ENCODE data around the gene MAML1.
"Not testable (repeated sequence)": the region's sequence is repeated elsewhere in the genome, so short reads cannot be mapped to it uniquely, and the experiment has no call there.

Gene MAML1

DNA sequence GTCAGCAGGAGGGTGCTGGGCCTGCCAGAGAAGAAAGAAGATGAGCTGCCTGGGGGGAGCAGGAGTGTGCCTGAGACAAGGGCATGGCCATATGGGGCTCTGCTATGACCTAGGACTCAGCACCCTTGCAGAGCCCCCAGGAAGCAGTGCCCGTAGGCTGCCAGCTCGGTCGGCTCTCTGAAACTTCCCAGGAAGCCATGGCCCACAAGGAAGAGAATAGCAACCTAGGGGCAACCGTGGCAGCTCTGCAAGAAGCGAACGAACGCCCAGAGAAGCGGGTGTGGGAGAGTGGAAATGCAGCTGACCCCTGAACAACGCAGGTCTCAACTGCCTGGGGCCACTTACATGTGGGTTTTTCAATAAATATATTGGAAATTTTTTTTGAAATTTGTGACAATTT is 50.5 kb downstream of the MAML1 start:
- Histone ChIP-seq H3K9me3 (ENCODE audit: control insufficient read depth in 1 of 2, low read length in 2 of 2) (no peaks in the 10 kb centered on the region), H3K4me1 (ENCODE audit: control insufficient read depth in 1 of 2, insufficient read depth in 2 of 2, low read length in 2 of 2) (peaks cover 0 to 10% of the 10 kb centered on the region in 2 donors), H3K27ac (ENCODE audit: low read length) (no peak overlapping the region), H3K36me3 (ENCODE audit: control insufficient read depth in 1 of 2, insufficient read depth in 2 of 2, low read length in 2 of 2) (peaks cover 0 to 17% of the 10 kb centered on the region in 2 donors), H3K27me3 (ENCODE audit: low read depth, low read length) (no peaks in the 10 kb centered on the region), H3K4me3 (ENCODE audit: low read depth in 1 of 2, low read length in 2 of 2) (no peak overlapping the region)

DNA sequence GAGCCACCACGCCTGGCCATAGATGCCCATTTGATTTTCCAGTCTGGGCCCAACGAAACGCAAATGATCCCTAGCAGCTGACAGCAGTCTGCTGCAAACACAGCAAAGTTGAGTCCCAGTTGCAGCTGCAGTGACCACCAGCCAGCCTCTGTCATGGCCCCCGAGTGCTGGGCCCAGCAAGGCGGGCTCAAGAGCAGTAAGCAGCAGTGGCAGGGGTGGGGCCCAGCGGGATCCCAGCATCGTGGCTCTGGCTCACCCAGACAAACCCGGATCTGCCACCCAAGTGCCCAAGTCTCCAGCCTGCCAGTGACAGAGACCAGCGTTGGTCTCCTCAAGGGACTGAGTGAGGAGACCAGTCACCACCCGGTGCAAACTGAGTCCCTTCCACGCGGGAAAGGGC is 54.2 kb downstream of the MAML1 start:
- H3K9me3 ChIP-seq (ENCODE audit: control insufficient read depth in 1 of 2, low read length in 2 of 2): no peaks in the 10 kb centered on the region
- no peak overlapping the region for H3K27ac ChIP-seq (ENCODE audit: low read length)
- no peak overlapping the region for H3K4me3 ChIP-seq (ENCODE audit: low read depth in 1 of 2, low read length in 2 of 2)
- H3K27me3 ChIP-seq (ENCODE audit: low read depth, low read length): no peaks in the 10 kb centered on the region
- H3K4me1 ChIP-seq (ENCODE audit: control insufficient read depth in 1 of 2, insufficient read depth in 2 of 2, low read length in 2 of 2): peaks cover 0 to 8% of the 10 kb centered on the region in 2 donors
- no peaks in the 10 kb centered on the region for H3K36me3 ChIP-seq (ENCODE audit: control insufficient read depth in 1 of 2, insufficient read depth in 2 of 2, low read length in 2 of 2)

DNA sequence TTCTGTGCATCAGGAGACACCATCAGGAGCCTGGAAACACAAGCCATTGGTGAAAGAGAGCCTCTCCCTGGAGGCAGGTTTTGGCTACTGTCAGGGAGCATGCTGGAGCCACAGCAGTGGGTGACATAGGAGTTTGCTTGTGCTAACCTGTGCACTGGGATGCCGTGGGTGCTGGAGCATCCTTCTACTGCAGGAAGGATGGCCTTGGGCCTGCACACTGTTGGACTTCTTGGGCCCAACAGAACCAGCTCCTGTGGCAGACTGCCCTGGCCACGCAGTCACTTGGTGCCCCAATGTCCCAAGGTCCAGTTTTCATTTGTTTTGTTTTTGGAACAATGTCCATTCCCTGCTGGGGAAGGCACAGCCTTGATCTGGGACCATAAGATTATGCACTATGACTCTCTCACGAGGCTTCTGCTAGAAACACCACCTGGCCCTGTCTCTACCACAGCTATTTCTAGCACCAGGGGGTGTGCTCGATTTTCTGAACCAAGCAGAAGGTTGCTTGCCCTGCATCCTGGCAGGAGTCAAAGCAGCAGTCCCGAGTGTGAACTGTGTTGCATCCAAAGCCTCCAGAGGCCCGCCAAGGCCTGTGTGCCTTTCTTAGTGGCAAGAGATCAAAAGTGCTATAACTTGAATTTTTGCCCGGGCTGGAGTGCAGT is 55.7 kb downstream of the MAML1 start:
- H3K9me3 ChIP-seq (ENCODE audit: control insufficient read depth in 1 of 2, low read length in 2 of 2): no peaks in the 10 kb centered on the region
- H3K27me3 ChIP-seq (ENCODE audit: low read depth, low read length): no peaks in the 10 kb centered on the region
- H3K27ac ChIP-seq (ENCODE audit: low read length): no peak overlapping the region
- H3K4me1 ChIP-seq (ENCODE audit: control insufficient read depth in 1 of 2, insufficient read depth in 2 of 2, low read length in 2 of 2): peaks cover 0 to 8% of the 10 kb centered on the region in 2 donors
- no peaks in the 10 kb centered on the region for H3K36me3 ChIP-seq (ENCODE audit: control insufficient read depth in 1 of 2, insufficient read depth in 2 of 2, low read length in 2 of 2)
- no peak overlapping the region for H3K4me3 ChIP-seq (ENCODE audit: low read depth in 1 of 2, low read length in 2 of 2)

DNA sequence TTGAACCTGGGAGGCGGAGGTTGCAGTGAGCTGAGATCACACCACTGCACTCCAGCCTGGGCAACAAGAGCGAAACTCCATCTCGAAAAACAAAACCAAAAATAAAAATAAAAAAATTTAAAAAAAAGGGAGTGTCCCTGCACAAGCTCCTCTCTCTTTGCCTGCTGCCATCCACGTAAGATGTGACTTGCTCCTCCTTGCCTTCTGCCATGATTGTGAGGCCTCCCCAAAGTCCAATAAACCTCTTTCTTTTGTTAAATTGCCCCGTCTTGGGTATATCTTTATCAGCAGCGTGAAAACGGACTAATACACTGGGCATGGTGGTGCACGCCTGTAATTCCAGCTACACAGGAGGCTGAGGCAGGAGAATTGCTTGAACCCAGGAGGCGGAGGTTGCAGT is 56.7 kb downstream of the MAML1 start:
- H3K27me3 ChIP-seq (ENCODE audit: low read depth, low read length); H3K9me3 ChIP-seq (ENCODE audit: control insufficient read depth in 1 of 2, low read length in 2 of 2); H3K27ac ChIP-seq (ENCODE audit: low read length); H3K36me3 ChIP-seq (ENCODE audit: control insufficient read depth in 1 of 2, insufficient read depth in 2 of 2, low read length in 2 of 2); H3K4me3 ChIP-seq (ENCODE audit: low read depth in 1 of 2, low read length in 2 of 2): not testable (repeated sequence)
- peaks cover 8 to 18% of the 10 kb centered on the region in 2 donors for H3K4me1 ChIP-seq (ENCODE audit: control insufficient read depth in 1 of 2, insufficient read depth in 2 of 2, low read length in 2 of 2)

DNA sequence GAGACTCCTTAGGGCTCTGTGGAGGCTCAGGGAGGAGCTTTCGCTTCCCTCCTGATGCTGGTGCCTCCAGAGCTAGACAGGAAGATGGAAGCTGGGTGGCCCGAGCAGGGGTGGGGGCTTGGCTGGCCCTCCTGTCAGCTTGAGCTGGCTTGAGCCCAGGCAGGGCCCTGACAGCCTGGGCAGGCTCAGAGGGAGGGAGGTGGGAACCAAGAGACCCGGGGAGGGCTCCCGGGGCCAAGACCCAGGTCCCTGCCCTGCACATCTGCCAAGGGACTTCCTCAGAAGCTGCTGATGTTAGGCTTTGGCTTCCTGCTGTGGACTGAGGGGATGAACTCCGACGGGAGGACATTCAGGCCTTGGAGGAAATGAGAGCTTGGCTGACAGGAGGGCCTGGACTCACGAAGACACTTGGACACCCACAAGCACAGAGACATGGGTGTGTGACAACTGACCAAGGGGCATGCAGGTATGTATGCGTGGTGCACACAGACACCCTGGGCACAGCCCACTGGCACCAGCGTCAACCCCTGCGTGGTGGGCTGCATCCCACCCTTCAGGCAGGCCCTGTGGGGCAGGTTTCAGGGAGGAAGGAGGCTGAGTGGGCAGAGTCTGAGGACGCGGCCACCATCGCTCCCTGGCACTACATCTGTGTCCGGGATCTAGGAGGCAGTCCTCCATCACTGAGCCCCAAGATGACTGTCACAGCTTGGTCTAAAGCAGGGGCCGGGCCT is 59.4 kb downstream of the MAML1 start:
- peaks cover 0 to 3% of the 10 kb centered on the region in 2 donors for H3K36me3 ChIP-seq (ENCODE audit: control insufficient read depth in 1 of 2, insufficient read depth in 2 of 2, low read length in 2 of 2)
- H3K4me3 ChIP-seq (ENCODE audit: low read depth in 1 of 2, low read length in 2 of 2): no peak overlapping the region
- H3K4me1 ChIP-seq (ENCODE audit: control insufficient read depth in 1 of 2, insufficient read depth in 2 of 2, low read length in 2 of 2): peaks cover 11 to 38% of the 10 kb centered on the region in 2 donors
- no peaks in the 10 kb centered on the region for H3K27me3 ChIP-seq (ENCODE audit: low read depth, low read length)
- H3K27ac ChIP-seq (ENCODE audit: low read length): no peak overlapping the region
- H3K9me3 ChIP-seq (ENCODE audit: control insufficient read depth in 1 of 2, low read length in 2 of 2): no peaks in the 10 kb centered on the region

DNA sequence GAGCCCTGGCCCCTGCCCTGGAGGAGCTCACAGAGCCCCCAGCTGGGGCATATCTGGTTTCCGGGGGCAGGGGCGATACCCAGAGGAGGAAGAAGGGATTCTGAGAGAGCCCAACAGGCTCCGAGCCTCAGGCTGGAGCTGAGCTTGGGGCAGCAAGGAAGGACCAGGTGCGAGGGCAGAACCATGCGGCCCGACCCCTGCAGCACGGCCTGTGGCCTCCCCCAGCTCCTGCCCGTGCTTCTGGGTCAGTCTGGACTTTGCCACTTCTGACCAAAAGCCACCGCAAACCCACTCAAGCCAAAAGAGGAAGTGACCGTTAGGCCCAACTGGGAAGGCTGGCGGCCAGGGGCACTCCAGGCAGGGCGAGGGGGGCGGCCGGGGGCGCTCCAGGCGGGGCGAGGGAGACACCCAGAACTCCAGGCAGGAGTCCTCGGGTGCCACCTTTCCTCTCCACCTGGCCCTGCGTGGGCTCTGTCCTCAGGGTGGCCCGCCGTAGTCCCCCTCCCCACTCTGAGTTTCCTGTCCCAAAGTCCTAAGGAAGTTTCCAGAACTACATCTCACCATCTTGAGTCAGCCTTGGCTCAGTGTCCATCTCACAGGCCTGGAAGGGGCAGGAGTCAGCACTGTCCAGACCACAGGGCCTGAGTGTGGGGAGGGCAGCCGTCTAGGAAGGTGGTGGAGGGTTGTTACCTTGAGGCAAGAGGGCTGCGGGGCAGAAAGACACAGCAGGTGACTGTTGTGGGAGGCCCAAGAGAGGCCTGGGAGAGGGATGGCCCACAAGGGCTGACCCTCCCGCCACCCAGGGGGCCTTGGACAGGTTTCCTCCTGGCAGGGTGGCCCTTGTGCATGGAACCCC is 60.2 kb downstream of the MAML1 start:
- peak overlapping the region in 1 of 2 donors; percentile 37 for H3K4me3 ChIP-seq (ENCODE audit: low read depth in 1 of 2, low read length in 2 of 2)
- no peaks in the 10 kb centered on the region for H3K9me3 ChIP-seq (ENCODE audit: control insufficient read depth in 1 of 2, low read length in 2 of 2)
- H3K27me3 ChIP-seq (ENCODE audit: low read depth, low read length): no peaks in the 10 kb centered on the region
- H3K36me3 ChIP-seq (ENCODE audit: control insufficient read depth in 1 of 2, insufficient read depth in 2 of 2, low read length in 2 of 2): peaks cover 4 to 6% of the 10 kb centered on the region in 2 donors
- H3K27ac ChIP-seq (ENCODE audit: low read length): no peak overlapping the region
- H3K4me1 ChIP-seq (ENCODE audit: control insufficient read depth in 1 of 2, insufficient read depth in 2 of 2, low read length in 2 of 2): peaks cover 11 to 38% of the 10 kb centered on the region in 2 donors

DNA sequence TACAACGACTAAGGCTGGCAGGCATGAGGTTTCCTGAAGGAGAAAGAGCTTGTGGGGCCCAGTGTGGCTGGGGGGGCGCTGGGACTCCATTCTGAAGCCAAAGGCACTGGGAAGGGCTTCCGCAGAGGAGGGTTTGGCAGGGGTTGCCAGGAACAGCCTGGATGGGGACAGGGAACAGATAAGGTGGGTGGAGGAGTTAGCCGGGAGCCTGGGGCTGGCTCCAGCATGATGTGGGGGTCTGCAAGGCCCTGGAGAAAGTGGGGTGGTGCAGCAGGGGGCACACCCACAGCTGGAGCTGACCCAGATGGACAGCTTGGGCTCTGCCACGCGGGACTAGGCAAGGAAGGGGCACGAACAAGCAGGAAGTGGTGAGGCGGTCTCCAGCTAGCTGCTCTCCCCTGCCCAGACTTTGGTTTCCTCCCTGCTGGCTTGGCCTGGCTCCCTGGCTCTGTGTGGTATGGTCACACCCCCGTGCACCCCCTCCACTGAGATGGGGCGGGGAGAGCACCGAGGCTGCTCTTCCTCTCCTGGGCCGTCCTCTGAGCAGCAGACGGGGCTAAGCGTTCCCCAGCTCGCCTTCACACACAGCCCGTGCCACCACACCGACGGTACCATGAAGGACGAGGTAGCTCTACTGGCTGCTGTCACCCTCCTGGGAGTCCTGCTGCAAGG is 61.0 kb downstream of the MAML1 start, which contains the start of gene LTC4S:
TSS of gene LTC4S (plus strand) at position 519 of the 672 bp plus-strand sequence. CDS start at position 614, 95 bp downstream.
- H3K9me3 ChIP-seq (ENCODE audit: control insufficient read depth in 1 of 2, low read length in 2 of 2): no peaks in the 10 kb centered on the region
- H3K4me3 ChIP-seq (ENCODE audit: low read depth in 1 of 2, low read length in 2 of 2): peak within 1 kb of the TSS in 1 of 2 donors; percentile 74
- peaks cover 8 to 12% of the 10 kb centered on the region in 2 donors for H3K36me3 ChIP-seq (ENCODE audit: control insufficient read depth in 1 of 2, insufficient read depth in 2 of 2, low read length in 2 of 2)
- peaks cover 11 to 38% of the 10 kb centered on the region in 2 donors for H3K4me1 ChIP-seq (ENCODE audit: control insufficient read depth in 1 of 2, insufficient read depth in 2 of 2, low read length in 2 of 2)
- no peaks in the 10 kb centered on the region for H3K27me3 ChIP-seq (ENCODE audit: low read depth, low read length)
- no peak within 1 kb of the TSS for H3K27ac ChIP-seq (ENCODE audit: low read length)

DNA sequence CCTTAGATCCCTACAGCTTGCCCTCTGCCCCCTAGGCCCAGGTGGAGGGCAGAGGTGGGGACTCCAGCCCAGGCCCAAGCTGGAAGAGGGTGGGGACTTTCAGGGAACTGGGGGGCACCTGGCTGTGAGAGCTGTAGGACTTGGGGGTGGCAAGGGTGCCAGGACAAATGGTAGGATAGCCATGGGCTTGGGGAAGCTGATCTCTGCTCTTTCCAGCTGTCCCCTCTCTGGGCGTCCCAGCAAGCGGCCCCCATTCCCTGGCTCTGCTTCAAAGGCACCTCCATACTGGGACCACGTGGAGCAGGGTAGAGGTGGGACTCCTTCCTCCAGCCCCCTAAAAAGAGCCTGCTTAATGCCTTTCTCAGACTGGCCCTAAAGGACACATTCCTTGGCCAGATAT is 61.5 kb downstream of the MAML1 start:
- Histone ChIP-seq H3K4me1 (ENCODE audit: control insufficient read depth in 1 of 2, insufficient read depth in 2 of 2, low read length in 2 of 2) (peaks cover 11 to 38% of the 10 kb centered on the region in 2 donors), H3K36me3 (ENCODE audit: control insufficient read depth in 1 of 2, insufficient read depth in 2 of 2, low read length in 2 of 2) (peaks cover 14 to 17% of the 10 kb centered on the region in 2 donors), H3K9me3 (ENCODE audit: control insufficient read depth in 1 of 2, low read length in 2 of 2) (no peaks in the 10 kb centered on the region), H3K27me3 (ENCODE audit: low read depth, low read length) (no peaks in the 10 kb centered on the region), H3K4me3 (ENCODE audit: low read depth in 1 of 2, low read length in 2 of 2) (peak overlapping the region in 1 of 2 donors; percentile 37), H3K27ac (ENCODE audit: low read length) (no peak overlapping the region)

DNA sequence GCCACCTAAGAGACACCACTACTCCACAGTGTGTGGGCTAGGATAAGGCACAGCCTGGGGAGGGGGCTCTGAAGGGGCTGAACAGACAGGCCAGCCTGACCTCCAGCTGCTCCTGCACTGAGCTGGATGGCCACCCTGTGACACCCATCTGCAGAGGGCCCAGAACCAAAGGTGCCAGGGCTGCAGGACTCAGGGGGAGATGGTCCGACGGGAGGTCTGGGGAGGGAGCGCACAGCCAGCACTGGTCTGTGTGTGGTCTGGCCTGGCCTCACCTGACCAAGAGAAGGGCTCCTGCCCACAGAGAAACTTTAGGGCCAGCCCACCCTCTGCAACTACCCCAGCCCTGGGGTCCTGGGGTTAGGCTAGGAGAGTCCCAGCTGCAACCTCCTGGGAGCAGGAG is 62.0 kb downstream of the MAML1 start:
- Histone ChIP-seq H3K4me3 (ENCODE audit: low read depth in 1 of 2, low read length in 2 of 2) (peak overlapping the region in 1 of 2 donors; percentile 74), H3K4me1 (ENCODE audit: control insufficient read depth in 1 of 2, insufficient read depth in 2 of 2, low read length in 2 of 2) (peaks cover 11 to 38% of the 10 kb centered on the region in 2 donors), H3K27me3 (ENCODE audit: low read depth, low read length) (no peaks in the 10 kb centered on the region), H3K27ac (ENCODE audit: low read length) (no peak overlapping the region), H3K9me3 (ENCODE audit: control insufficient read depth in 1 of 2, low read length in 2 of 2) (no peaks in the 10 kb centered on the region), H3K36me3 (ENCODE audit: control insufficient read depth in 1 of 2, insufficient read depth in 2 of 2, low read length in 2 of 2) (peaks cover 15 to 21% of the 10 kb centered on the region in 2 donors)

DNA sequence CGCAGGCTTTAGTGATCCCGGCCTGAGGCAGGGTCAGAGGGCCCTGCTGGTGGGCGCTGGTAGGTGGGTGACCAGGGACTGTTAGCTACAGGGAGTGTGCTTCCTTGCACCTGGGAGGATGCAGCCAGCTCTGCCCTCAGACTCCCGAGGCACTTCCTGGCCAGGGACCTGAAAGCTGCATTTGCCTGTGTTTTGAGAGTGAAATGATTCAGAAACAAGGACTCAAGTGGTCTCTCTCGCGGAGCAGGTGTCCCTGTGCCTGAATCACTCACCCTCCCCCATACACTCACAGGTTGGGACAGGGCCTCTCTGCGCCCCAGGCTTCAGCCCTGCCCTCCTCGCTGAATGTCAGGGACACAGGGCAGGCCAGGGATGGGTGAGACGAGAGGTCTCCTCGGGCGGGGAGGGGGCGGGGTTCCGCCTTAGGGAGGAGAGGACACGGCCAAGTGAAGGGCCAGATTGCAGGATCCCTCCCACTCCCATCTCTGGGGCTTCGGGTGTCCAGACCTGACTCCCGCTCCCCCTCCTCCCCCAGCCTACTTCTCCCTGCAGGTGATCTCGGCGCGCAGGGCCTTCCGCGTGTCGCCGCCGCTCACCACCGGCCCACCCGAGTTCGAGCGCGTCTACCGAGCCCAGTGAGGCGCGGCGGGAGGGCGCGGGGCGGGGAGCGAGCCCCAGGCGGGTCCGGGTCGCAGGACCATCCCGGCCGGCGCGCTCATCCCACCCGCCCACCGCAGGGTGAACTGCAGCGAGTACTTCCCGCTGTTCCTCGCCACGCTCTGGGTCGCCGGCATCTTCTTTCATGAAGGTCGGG is 62.6 kb downstream of the MAML1 start:
- Histone ChIP-seq H3K27ac (ENCODE audit: low read length) (no peak overlapping the region), H3K27me3 (ENCODE audit: low read depth, low read length) (no peaks in the 10 kb centered on the region), H3K36me3 (ENCODE audit: control insufficient read depth in 1 of 2, insufficient read depth in 2 of 2, low read length in 2 of 2) (peaks cover 15 to 28% of the 10 kb centered on the region in 2 donors), H3K4me1 (ENCODE audit: control insufficient read depth in 1 of 2, insufficient read depth in 2 of 2, low read length in 2 of 2) (peaks cover 11 to 38% of the 10 kb centered on the region in 2 donors), H3K4me3 (ENCODE audit: low read depth in 1 of 2, low read length in 2 of 2) (peak overlapping the region; percentile 26 to 74), H3K9me3 (ENCODE audit: control insufficient read depth in 1 of 2, low read length in 2 of 2) (no peaks in the 10 kb centered on the region)

Data from muscle layer of duodenum (tissue), 2 donors.